ENCODE measurements around the gene CBR3. TPM values are rescaled to one million over a fixed set of nuclear protein-coding genes. Genes with fewer than 3 reads are reported as not detected.

The CBR3 gene
- total and polyA plus RNA-seq, 9 of the 15 experiments (the other 6 are each of a cell fraction or from before 2014, with no cell fraction given): not detected

DNA sequence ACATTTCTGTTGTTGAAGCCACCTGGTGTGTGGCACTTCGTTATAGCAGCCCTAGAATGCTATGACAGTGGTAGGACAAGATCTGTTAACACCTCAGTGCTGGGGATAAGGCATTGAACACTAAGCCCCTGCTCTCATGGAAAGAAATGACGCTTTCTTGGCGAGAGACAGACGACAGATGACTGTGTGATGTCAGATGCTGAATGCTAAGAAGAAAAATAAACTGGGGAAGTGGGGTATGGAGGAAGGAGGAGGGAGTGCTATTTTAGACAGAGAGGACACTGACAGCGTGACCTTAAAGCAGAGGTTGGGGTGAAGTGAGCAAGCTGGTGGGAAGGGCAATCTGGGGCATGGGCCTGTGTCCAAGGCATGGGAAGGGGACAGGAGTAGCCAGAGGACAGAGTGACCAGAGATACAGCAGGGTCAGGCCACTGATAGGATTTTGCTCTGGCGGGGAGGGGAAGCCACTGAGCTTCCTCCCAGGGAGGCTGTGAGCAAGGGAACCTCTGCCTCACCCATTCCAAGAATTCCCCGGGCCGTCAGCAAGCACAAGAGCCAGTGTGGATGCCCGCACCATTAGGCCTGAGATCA, 37.0 kb downstream of the CBR3 start:
- Histone ChIP-seq H4K20me1 (replicated peaks; ENCODE audit: control insufficient read depth, insufficient read depth, low read length) (no peaks in the 10 kb centered on the region; the same call in 1 of the 2 replicates), H3K9ac (ENCODE audit: insufficient read depth in 1 of 2, low read depth in 2 of 2, low read length in 2 of 2) (no peak overlapping the region), H3K4me3 (no peak overlapping the region), H3K36me3 (ENCODE audit: control insufficient read depth, insufficient read depth, low read length) (no peaks in the 10 kb centered on the region), H3K9me3 (replicated peaks; ENCODE audit: control insufficient read depth, insufficient read depth, low read depth, low read length) (no peaks in the 10 kb centered on the region), H3K27ac (ENCODE audit: extremely low read depth, low read depth, low read length) (no peak overlapping the region), H3K4me1 (replicated peaks in 1 of 2; ENCODE audit: control insufficient read depth in 2 of 2, insufficient read depth in 2 of 2, low read length in 2 of 2) (no peaks in the 10 kb centered on the region; a peak in 2 of 5 replicates), H3K9me1 (ENCODE audit: control insufficient read depth, insufficient read depth, low read length) (no peaks in the 10 kb centered on the region), H3K4me2 (ENCODE audit: insufficient read depth, low read length) (no peak overlapping the region), H3K27me3 (ENCODE audit: control insufficient read depth in 2 of 2, insufficient read depth in 2 of 2, low read length in 2 of 2) (peaks cover 0 to 28% of the 10 kb centered on the region in 2 experiments; a peak in 2 of 5 replicates), H2AFZ (ENCODE audit: low read depth, low read length) (no peak overlapping the region), H3K79me2 (ENCODE audit: control insufficient read depth, insufficient read depth, low read length) (no peaks in the 10 kb centered on the region)
- BruUV-seq (replicated peaks): no TSS peak
- FAIRE-seq (no peak), DNase-seq (ENCODE audit: extremely low read depth in 1 of 4, low spot score in 3 of 4) (no peak), ATAC-seq (no peak)
- POLR2A ChIA-PET: interaction anchor here (3.0 kb wide), 1 partner anchor 8 kb away, joined by 11 read pairs; no protein-coding TSS in a partner anchor
- CTCF ChIA-PET (ENCODE audit: low intra/inter-chr PET ratio): no interaction called here
- intact Hi-C loops (cut with micrococcal nuclease): no loop called here
- in situ Hi-C loops (cut with MboI): no loop called here
- no peak for TF ChIP-seq CSDE1 (IDR thresholded peaks at IDR 0.05)
- no peak for TF ChIP-seq EP400 (IDR thresholded peaks at IDR 0.05)
- no peak for TF ChIP-seq BMI1 (IDR thresholded peaks at IDR 0.05; ENCODE audit: low read length)
- TF ChIP-seq HNRNPH1 (optimal IDR thresholded peaks at IDR 0.05; ENCODE audit: low read depth, low read length): no peak
- no peak for TF ChIP-seq ZKSCAN8 (CRISPR knock-in tag; IDR thresholded peaks at IDR 0.05)
- TF ChIP-seq, protein P1, sequence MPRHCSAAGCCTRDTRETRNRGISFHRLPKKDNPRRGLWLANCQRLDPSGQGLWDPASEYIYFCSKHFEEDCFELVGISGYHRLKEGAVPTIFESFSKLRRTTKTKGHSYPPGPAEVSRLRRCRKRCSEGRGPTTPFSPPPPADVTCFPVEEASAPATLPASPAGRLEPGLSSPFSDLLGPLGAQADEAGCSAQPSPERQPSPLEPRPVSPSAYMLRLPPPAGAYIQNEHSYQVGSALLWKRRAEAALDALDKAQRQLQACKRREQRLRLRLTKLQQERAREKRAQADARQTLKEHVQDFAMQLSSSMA (CRISPR knock-in tag; IDR thresholded peaks at IDR 0.05): no peak
- TF ChIP-seq, protein P2, sequence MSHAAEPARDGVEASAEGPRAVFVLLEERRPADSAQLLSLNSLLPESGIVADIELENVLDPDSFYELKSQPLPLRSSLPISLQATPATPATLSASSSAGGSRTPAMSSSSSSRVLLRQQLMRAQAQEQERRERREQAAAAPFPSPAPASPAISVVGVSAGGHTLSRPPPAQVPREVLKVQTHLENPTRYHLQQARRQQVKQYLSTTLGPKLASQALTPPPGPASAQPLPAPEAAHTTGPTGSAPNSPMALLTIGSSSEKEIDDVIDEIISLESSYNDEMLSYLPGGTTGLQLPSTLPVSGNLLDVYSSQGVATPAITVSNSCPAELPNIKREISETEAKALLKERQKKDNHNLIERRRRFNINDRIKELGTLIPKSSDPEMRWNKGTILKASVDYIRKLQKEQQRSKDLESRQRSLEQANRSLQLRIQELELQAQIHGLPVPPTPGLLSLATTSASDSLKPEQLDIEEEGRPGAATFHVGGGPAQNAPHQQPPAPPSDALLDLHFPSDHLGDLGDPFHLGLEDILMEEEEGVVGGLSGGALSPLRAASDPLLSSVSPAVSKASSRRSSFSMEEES (CRISPR knock-in tag; IDR thresholded peaks at IDR 0.05): no peak
- TF ChIP-seq SMARCE1 (IDR thresholded peaks at IDR 0.05): no peak
- no peak for TF ChIP-seq ADNP (tag; IDR thresholded peaks at IDR 0.05)
- no peak for TF ChIP-seq ZKSCAN1 (IDR thresholded peaks at IDR 0.05; ENCODE audit: low read depth, low read length)
- TF ChIP-seq ZFP1 (CRISPR knock-in tag; IDR thresholded peaks at IDR 0.05): no peak
- no peak for TF ChIP-seq MAZ (CRISPR knock-in tag; conservative IDR thresholded peaks at IDR 0.05 in 1 of 2, IDR thresholded peaks at IDR 0.05 in 1 of 2)
- TF ChIP-seq MCM3 (IDR thresholded peaks at IDR 0.05): no peak
- no peak for TF ChIP-seq ZNF778 (CRISPR knock-in tag; IDR thresholded peaks at IDR 0.05)
- TF ChIP-seq SLC30A9 (CRISPR knock-in tag; IDR thresholded peaks at IDR 0.05): no peak
- TF ChIP-seq, protein P3, sequence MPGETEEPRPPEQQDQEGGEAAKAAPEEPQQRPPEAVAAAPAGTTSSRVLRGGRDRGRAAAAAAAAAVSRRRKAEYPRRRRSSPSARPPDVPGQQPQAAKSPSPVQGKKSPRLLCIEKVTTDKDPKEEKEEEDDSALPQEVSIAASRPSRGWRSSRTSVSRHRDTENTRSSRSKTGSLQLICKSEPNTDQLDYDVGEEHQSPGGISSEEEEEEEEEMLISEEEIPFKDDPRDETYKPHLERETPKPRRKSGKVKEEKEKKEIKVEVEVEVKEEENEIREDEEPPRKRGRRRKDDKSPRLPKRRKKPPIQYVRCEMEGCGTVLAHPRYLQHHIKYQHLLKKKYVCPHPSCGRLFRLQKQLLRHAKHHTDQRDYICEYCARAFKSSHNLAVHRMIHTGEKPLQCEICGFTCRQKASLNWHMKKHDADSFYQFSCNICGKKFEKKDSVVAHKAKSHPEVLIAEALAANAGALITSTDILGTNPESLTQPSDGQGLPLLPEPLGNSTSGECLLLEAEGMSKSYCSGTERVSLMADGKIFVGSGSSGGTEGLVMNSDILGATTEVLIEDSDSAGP (CRISPR knock-in tag; IDR thresholded peaks at IDR 0.05): no peak
- WGBS (ENCODE audit: insufficient coverage, low coverage, missing lambda C conversion rate): 4% methylated on average over 9 of the region's 9 CpGs

All from K562 (cell line).